K562 (cell line): ENCODE measurements around the gene IPO13. TPM values are rescaled to one million over a fixed set of nuclear protein-coding genes. Genes with fewer than 3 reads are reported as not detected.

Experiments
- CHD2 ChIP-seq: IDR thresholded peaks from 2 replicates; pipeline ENCODE4 v1.6.1; 2011; ENCODE audit warnings: low read depth, low read length
- FOSL1 ChIP-seq: fragments of 200-800 bp; sonication (Bioruptor generic); conservative IDR thresholded peaks from 2 replicates; pipeline ENCODE4 v1.6.1; 2016; ENCODE audit warnings: missing genetic modification characterization, missing compliant biosample characterization
- FOXK2 ChIP-seq, 2 experiments: fragments of 450-650 bp; IDR thresholded peaks in 1 of 2; conservative IDR thresholded peaks in 1 of 2; 2 replicates each; pipeline ENCODE4 v1.6.1; 2016; ENCODE audit warnings: low read depth in 2 of 2, mild to moderate bottlenecking in 1 of 2
- GATAD2B ChIP-seq: fragments of 450-650 bp; IDR thresholded peaks from 2 replicates; pipeline ENCODE4 v1.6.1; 2017; ENCODE audit warnings: mild to moderate bottlenecking, borderline replicate concordance
- GTF2E2 ChIP-seq: fragments of 200-800 bp; sonication (Bioruptor generic); IDR thresholded peaks from 2 replicates; pipeline ENCODE4 v1.6.1; 2016; ENCODE audit warnings: missing genetic modification characterization, missing compliant biosample characterization
- HNRNPLL ChIP-seq: fragments of 200-400 bp; formaldehyde crosslinking; IDR thresholded peaks from 2 replicates; pipeline ENCODE4 v1.6.1; 2017; ENCODE audit warnings: low read length, low read depth, mild to moderate bottlenecking; ENCODE audit not compliant: poor library complexity, severe bottlenecking
- HSF4 ChIP-seq: fragments of 250-450 bp; sonication (Bioruptor Pico); IDR thresholded peaks from 2 replicates; pipeline ENCODE4 v2.1.2; 2022; ENCODE audit warnings: mild to moderate bottlenecking, moderate library complexity, borderline replicate concordance
- MITF ChIP-seq: IDR thresholded peaks from 2 replicates; pipeline ENCODE4 v1.6.1; 2014; ENCODE audit warnings: antibody characterized with exemption
- MTA1 ChIP-seq: fragments of 450-650 bp; IDR thresholded peaks from 2 replicates; pipeline ENCODE4 v1.6.1; 2017; ENCODE audit warnings: borderline replicate concordance
- POLR2AphosphoS2 ChIP-seq: IDR thresholded peaks from 2 replicates; pipeline ENCODE4 v1.6.1; 2012; ENCODE audit warnings: low read length, improper control_type of control experiment
- SMAD4 ChIP-seq: fragments of 250-450 bp; sonication (Bioruptor Pico); conservative IDR thresholded peaks from 2 replicates; pipeline ENCODE4 v1.8.0; 2021; ENCODE audit warnings: inconsistent platforms, mild to moderate bottlenecking, moderate library complexity
- XRCC5 ChIP-seq: fragments of 200-400 bp; formaldehyde crosslinking; IDR thresholded peaks from 2 replicates; pipeline ENCODE4 v1.6.1; 2017; ENCODE audit warnings: low read depth, mild to moderate bottlenecking, low read length
- ZBTB7A ChIP-seq: IDR thresholded peaks from 2 replicates; pipeline ENCODE4 v1.6.1; 2011; ENCODE audit warnings: low read depth, mild to moderate bottlenecking, low read length, moderate library complexity, borderline replicate concordance; ENCODE audit not compliant: control insufficient read depth
- ZC3H8 ChIP-seq: fragments of 450-650 bp; IDR thresholded peaks from 2 replicates; pipeline ENCODE4 v1.6.1; 2017
- ZHX1 ChIP-seq: fragments of 150-350 bp; conservative IDR thresholded peaks from 2 replicates; pipeline ENCODE4 v1.6.1; 2014; ENCODE audit warnings: low read length
- ZNF583 ChIP-seq: fragments of 250-450 bp; sonication (Bioruptor Pico); IDR thresholded peaks from 2 replicates; pipeline ENCODE4 v1.4.0; 2020
- ZNF830 ChIP-seq: fragments of 250-450 bp; sonication (Bioruptor Pico); IDR thresholded peaks from 2 replicates; pipeline ENCODE4 v1.5.0; 2021; ENCODE audit warnings: mild to moderate bottlenecking
- polyA plus RNA-seq, 8 experiments: library from polyadenylated mRNA; depleted of rRNA in 4 of 8; stranded (reverse) in 5 of 8; unstranded in 3 of 8; fragments of >200 nt; fragmentation: Nextera tagmentation in 2 of 8; fragmentation: Illumina TruSeq in 1 of 8; extraction: Ambion mirVana in 2 of 8; extraction: Trizol in 1 of 8; gene quantifications; 2 replicates each; pipeline versions ENCODE4 v1.2.1 to v1.2.3, GENCODE V29; 2011 to 2014; ENCODE audit warnings: inconsistent platforms in 1 of 8, missing spikeins in 1 of 8
- total RNA-seq, 7 experiments: library from RNA; depleted of rRNA in 6 of 7; stranded (reverse); fragments of >200 nt in 6 of 7; fragmentation: Illumina TruSeq in 2 of 7; extraction: Trizol in 2 of 7; gene quantifications; 2 replicates each; pipeline versions ENCODE4 v1.2.1 to v1.2.3, GENCODE V29; 2011 to 2021; ENCODE audit warnings: low replicate concordance in 1 of 7
- TF ChIP-seq, protein P1 (sequence below): fragments of 250-450 bp; sonication (Bioruptor Pico); IDR thresholded peaks from 2 replicates; pipeline ENCODE4 v1.5.0; 2020; ENCODE audit warnings: mild to moderate bottlenecking, borderline replicate concordance
- TF ChIP-seq, protein P2 (sequence below): fragments of 250-450 bp; sonication (Bioruptor Pico); IDR thresholded peaks from 2 replicates; pipeline ENCODE4 v1.4.0; 2020; ENCODE audit warnings: mild to moderate bottlenecking, moderate library complexity, borderline replicate concordance

IPO13 gene
- total and polyA plus RNA-seq, 9 of the 15 experiments (the other 6 are each of a cell fraction or from before 2014, with no cell fraction given), result 7.0 to 30.8 (median 16.2) TPM

DNA sequence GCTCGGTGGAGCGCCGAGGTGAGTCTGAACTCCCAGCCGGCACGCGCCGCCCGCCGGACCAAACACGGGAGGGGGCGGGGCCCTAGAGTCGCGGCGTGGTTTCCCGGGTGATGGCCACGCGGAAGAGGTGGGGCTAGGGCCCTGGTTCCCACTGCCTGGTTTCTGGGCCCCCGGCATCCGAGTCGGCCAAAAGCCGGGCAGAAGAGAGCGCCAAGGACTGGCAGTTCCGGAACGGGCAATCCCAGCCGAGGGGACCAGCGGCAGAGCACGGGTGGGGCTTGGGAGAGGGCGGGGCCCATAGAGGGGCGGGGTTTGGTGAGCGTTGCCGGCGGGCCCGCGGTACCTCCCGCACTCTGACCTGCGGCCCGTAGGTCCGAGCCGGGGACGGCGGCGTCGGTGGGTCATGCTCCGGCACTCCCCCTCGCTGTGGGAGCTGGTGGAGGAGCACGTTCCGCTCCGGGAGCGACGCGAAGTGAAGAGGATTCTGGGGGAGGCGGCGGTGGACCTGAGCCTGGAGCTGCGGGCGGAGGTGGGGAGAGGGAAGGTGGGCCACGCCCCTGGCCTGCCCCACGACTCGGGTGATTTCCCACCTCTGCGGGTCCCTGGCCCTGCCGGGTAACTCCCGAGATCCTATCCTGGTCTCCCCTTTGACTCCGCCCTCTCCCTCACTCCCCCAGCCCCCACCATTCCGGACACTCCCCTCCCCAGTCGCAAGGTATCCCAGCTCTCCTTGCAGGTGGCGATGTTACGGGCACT lies 44.9 kb downstream of the IPO13 start, which contains the start of gene CCDC24 (continued):
- TF ChIP-seq, protein P1, sequence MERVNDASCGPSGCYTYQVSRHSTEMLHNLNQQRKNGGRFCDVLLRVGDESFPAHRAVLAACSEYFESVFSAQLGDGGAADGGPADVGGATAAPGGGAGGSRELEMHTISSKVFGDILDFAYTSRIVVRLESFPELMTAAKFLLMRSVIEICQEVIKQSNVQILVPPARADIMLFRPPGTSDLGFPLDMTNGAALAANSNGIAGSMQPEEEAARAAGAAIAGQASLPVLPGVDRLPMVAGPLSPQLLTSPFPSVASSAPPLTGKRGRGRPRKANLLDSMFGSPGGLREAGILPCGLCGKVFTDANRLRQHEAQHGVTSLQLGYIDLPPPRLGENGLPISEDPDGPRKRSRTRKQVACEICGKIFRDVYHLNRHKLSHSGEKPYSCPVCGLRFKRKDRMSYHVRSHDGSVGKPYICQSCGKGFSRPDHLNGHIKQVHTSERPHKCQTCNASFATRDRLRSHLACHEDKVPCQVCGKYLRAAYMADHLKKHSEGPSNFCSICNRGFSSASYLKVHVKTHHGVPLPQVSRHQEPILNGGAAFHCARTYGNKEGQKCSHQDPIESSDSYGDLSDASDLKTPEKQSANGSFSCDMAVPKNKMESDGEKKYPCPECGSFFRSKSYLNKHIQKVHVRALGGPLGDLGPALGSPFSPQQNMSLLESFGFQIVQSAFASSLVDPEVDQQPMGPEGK (CRISPR knock-in tag), result no peak
- TF ChIP-seq POLR2AphosphoS2 (peak; percentile 85; the same call in 1 of the 2 replicates), ZBTB7A (peak; percentile 54; the same call in 1 of the 2 replicates), FOXK2 (conservative IDR thresholded peaks at IDR 0.05 in 1 of 2, IDR thresholded peaks at IDR 0.05 in 1 of 2; ENCODE audit: low read depth in 2 of 2) (0 out of 4 replicates have a peak, but pooled peaks of 1 of the 2 experiments have one; percentile 50), HNRNPLL (peak; percentile 30), HSF4 (CRISPR knock-in tag) (no peak), ZHX1 (0 out of 2 replicates have a peak, but pooled peaks have one; percentile 34), MITF (no peak), FOSL1 (tag) (0 out of 2 replicates have a peak, but pooled peaks have one; percentile 18), SMAD4 (CRISPR knock-in tag) (peak; percentile 45; the same call in 1 of the 2 replicates), GATAD2B (no peak), CHD2 (peak; percentile 7; the same call in 1 of the 2 replicates), MTA1 (no peak), ZNF830 (no peak), GTF2E2 (tag) (no peak), XRCC5 (peak; percentile 67; the same call in 1 of the 2 replicates), ZC3H8 (no peak), ZNF583 (CRISPR knock-in tag) (no peak)
- TF ChIP-seq, protein P2, sequence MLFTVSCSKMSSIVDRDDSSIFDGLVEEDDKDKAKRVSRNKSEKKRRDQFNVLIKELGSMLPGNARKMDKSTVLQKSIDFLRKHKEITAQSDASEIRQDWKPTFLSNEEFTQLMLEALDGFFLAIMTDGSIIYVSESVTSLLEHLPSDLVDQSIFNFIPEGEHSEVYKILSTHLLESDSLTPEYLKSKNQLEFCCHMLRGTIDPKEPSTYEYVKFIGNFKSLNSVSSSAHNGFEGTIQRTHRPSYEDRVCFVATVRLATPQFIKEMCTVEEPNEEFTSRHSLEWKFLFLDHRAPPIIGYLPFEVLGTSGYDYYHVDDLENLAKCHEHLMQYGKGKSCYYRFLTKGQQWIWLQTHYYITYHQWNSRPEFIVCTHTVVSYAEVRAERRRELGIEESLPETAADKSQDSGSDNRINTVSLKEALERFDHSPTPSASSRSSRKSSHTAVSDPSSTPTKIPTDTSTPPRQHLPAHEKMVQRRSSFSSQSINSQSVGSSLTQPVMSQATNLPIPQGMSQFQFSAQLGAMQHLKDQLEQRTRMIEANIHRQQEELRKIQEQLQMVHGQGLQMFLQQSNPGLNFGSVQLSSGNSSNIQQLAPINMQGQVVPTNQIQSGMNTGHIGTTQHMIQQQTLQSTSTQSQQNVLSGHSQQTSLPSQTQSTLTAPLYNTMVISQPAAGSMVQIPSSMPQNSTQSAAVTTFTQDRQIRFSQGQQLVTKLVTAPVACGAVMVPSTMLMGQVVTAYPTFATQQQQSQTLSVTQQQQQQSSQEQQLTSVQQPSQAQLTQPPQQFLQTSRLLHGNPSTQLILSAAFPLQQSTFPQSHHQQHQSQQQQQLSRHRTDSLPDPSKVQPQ, result peak; percentile 62; the same call in 1 of the 2 replicates
